Measurements from ENCODE around the gene PGAM2.

The PGAM2 gene

DNA sequence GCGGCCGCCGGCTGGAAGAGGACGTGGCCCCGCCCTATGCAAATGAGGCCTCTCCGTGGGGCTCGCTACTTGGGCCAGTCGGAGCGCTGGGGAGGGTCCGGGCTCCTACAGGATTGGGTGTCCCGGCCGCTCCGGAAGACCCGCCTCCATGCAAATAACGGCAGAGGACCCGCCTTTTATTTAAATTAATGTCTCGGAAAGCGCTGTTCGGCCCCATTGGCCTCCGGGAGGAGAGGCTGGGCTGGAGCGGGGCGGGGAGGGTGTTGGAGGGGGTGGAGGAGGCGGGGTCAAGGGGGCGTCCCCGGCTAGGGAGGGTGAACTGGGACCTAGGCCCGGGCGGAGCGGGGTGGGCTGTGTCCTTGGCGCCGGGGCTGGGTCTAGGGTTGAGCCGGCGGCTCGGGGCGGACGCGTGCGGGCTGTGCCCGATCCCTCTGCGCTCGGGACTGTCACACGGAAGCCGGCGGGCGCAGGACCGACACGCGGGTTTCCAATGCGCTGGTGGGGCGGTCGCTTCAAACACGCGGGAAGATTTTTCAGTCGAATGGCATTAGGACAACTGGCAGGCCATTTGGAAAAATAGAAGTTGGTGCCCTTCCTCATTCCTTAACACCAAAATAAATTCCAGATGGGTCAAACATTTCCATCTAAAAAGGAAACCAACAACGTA, 17.3 kb upstream of the PGAM2 start:
- DNase-seq, result peak; percentile 99

DNA sequence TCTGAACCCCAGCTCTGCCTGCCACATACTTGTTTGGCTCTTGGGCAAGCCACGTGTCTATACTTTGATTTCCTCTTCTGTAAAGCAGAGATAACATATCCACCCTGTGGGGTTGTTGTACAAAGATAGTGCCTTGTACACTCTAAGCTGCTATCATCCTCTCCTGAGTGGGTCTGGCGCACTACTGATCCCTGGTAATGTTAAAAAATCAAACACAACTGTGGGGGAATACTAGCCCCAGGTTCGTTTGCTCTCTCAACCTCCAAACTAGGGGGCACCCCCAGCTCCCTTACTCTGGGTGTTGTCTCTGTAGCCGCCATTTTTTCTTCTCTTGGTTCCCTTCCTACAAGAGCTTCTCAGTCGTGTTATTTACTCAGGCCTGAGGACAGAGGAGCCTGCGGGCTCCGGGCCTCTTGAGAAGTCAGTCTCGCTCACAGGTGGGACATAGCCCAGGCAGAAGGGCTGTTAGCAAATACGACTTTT, 15.9 kb upstream of the PGAM2 start:
- no peak for DNase-seq

DNA sequence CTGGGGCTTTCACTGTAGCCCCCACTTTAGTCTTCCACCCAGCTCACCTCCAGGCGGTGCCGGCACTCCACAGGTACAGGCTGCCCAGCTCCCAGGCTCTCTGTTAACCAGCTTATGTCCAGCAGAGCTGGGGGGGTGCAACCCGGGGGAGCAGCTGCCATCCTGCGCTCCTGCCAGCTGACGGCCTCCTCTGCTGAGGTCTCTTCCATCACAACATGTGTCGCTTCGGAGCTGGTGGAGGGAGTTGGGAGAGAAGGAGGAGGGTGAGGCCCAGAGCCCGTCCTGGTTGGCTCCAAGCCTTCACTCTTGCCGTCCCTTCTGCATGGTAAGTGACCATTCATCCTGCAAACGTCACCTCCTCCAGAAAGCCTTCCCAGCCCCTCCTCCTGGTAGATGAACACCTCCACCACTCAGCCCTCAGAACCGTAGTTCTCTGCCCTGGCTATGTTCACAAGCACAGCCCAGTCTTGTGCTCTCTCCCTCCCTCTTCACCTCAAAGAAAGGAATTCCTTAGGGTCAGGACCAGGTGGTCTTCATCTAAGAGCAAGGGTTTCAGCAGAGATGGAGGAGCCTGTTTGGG, 15.4 kb upstream of the PGAM2 start:
- no peak for DNase-seq

DNA sequence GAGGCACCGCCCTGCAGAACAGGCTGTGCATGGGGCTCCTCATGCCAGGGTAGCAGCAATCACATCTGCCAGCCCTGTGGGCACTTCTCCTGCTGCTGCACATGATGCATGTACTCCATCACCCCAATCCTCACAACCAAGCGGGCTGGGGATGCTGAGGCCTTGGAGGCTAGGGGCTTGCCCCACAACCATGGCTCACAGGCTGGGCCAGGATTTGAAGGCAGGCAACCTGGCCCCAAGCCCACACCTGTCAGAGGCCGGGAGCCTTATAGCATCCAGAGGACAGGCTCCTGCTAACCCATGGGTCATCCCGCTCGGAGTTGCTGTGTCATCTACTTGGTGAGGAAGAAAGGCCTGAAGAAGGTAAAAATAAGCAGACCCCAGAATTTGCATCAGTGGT, 14.8 kb upstream of the PGAM2 start:
- no peak for DNase-seq

DNA sequence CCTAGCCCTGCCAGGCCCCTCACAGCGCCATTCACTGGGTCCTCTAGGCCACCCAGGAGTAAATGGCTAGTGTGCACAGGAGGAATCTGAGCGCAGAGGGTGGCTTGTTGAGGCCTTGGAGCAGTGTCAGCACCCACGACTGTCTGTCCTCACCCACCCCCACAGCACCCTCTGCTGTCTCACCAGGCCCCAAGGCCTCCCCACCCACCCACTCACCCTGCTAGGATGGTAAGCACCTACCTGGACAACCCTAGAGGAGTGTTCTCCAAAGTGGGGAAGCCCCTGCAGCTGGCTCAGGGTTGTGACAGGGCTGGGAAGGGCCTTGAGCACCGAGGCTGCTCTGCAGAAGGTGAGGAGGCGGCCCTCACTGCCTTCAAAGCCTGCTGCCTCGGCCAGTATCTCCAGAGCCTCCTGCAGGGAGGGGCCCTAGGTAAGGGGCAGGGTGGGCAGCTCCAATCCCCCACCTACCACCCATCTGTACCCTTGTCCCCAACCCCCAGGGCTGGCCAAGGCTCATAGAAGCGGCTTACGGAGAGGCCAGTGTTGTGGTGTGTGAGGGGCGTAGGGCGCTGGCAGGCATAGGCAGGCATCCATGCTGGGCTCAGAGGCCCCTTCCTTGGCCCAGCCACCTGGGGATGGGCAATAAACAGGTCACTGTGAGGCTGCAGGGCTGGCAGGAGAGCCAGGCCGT, 14.1 kb upstream of the PGAM2 start:
- DNase-seq, result no peak

DNA sequence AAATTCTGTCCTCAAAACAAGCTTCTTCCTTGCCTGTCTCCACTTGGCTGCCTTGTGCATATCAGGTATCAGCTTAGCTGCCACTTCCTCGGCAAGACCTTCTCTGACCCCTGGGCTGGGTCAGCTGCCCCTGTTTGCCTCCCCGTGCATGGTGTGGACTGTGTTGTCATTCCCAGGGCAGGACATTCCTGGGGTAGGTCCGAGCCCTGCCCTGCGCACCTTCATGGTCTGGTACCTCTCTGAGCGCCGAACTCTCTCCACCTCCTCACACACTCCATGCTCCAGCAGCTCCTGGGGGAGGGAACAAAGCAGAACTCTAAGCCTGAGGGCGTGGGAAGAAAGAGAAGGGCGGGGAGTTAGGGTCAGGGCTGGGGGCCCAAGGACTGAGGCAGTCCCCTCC, 13.2 kb upstream of the PGAM2 start:
- DNase-seq, result no peak

DNA sequence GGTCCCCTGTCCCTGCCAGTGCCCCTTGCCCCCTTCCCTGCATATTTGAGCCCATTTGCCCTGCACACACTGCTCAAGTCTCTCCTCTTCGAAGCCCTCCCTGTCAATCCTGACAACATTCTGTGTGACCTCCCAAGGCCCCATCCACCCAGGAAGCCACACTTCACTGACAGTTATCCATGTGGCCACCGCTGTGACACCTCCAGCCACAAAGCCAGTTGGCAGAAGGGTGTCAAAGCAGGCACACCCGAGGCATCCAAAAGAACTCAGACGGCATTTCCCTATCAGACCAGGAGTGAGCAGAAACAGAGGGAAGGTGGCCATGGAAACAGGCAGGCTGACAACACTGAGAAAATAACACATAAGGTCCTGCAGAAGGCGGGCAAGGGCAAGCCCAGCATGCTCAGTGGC, 12.3 kb upstream of the PGAM2 start:
- DNase-seq, result no peak

DNA sequence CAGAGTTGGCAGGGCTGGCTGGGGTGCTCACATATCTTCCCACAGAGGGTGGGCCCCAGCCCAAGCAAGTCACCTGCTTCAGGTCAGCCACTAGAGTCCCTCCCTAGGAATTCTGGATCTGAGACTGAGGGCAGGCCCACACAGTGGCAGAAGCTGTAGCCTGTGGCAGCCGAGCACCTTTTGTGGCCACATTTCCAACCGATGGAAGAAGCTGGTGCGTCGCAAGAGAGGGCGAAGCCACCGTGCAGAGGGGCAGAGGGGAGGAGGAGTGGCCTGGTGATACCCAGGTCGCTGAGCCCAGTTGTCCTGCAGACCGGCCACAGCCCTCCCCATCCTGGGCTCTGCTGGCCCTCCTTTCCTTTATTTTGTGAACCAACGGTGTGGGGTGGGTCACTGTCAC, 11.7 kb upstream of the PGAM2 start:
- DNase-seq, result no peak

DNA sequence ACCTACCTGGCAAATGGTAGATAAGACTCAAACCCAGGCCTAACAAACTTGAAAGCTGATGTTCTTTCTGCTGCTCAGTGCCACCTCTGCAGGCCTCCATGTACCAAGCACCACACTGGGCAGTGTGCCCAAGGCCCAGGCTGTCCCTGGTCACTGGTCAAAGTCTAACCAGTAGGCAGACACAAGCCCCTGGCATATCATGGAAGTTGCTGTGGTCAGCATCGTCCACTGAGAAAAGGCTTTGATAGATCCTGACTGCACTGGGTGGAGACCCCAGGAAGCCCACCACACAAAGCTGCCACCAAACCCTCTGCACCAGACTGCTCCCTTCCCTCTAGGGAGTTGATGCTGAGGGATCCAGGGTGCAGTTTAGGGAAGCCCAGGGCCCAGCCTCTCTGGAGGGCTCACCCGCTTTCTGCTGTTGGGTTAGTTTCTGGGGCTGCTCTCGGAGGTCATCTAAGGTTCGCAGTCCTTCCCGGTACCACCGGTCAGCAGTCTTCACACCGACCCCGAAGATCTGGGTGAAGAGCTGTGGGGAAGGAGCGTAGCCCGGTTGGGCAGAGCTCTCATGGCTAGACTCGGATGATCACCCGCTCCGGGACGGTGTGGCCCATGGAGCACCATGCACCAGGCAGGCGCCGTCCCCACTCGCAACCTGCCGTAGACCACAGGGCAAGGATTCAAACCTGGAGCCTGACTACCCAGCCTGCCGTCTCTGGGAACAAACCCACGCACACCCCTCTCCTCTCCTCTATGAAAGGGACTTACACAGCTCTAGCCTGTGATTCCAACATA, 10.9 kb upstream of the PGAM2 start:
- DNase-seq, result no peak

DNA sequence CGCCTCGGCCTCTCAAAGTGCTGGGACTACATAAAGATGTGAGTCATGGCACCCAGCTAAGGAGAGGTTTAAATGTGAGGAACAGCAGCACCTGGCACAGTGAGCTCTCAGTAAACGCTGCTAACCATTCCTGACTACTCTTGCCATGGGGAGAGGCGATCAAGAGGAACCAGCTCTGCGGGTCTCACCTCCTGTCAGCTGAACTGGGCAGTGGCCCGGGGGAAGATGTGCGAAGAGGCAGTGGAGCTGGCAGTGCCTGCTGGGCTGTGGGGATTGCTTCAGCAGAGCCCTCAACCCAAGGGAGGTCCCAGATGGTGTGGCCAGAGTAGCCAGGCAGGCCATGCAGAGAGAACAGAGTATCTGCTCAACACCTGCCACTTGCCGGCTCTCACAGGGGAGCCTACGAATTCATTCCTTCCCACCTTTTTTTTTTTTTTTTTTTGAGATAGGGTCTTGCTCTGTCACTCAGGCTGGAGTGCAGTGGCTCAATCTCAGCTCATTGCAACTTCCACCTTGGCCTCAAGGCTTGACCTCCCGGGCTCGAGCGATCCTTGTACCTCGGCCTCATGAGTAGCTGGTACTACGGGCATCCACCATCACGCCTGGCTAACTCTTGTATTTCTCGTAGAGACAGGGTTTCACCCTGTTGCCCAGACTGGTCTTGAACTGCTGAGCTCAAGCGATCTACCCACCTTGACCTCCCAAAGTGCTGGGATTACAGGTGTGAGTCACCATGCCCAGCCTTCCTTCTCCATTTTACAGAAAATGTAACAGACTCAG, 10.1 kb upstream of the PGAM2 start:
- DNase-seq, result no peak

DNA sequence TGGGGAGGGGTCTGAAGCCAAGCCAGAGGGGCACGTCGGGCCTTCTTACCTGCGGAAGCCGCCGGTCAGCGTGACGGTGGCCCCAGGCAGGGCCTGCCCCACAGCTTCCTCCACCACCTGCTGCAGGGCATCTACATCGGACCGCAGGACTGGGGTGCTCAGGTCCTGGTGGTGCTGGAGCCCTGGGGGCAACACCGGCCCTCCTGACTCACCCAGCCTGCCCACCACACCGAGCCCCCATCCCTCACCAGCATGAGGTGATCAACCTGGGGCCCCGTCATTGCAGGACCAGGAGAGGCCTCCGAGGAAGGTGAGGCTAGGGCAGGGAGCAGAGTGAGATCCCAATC, 9.0 kb upstream of the PGAM2 start:
- no peak for DNase-seq

DNA sequence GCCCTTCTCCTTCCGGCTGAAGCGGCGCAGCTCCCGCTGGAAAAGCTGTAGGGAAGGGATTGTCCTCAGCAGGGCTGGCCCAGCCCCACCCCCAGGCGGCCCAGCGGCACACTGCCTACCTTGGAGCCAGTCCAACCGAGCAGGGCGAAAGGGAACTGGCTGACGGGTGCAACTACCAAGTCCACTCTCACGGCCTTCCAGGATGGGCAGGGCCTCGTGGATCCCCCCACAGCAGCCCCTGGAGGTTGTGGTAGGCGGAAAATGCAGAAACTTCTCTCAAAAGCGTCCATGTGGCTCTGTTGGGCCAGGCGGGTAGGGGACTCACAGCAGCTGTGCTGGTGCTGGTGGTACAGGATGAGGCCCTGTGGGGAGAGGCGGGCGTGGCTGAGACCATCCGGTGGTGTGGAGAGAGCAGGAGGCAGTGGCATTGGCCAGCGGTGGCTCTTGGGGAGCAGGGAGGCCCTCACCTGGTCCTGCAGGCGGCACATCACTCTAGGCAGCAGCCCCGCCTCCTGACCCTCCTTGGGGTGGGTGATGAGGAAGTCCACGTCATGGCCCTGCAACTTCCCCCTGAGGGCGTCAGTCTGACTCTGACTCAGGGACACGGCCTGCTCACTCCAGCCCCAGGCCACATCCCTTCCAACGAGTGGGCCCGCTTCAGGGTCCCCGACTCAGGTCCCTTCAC, 8.4 kb upstream of the PGAM2 start:
- DNase-seq, result no peak

DNA sequence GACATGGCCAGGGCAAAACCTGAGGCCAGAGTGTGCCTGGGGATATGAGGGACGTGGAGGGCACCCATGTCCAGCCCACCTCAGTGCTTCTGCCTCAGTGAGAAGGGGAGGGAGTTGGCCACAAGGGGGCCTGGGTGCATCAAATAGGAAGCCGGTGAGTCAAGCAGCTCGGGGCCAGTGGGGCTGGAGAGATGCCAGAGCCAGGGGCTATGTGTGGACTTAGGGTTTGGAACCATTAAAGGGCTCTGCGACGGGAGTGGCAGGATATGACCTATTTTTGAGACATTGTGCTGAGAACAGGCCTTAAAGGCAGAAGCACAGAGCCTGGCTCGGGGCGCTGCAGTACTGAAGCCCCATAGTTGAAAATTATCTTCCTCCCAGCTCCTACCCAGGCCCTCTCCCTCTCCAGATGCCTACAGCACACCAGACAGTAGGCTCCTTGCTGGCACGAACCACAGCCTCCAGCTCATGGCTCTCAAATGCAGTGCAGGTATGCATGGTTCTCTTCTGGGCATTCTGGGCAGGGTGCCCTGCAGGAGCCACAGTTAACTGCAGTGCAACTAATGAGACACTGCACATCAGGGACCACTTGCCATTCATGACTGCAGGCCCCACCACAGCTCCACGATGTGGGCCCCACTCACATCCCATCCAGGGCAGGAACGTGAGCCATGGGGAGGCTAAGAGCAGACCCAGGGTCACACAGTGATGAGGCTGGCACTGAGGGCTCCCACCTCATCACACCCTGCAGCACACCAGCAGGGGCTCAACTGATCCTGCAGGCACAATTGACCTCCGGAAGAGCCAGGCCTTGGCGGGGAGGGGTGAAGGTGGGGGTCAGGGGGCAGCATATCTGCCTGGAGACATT, 7.2 kb upstream of the PGAM2 start:
- no peak for DNase-seq

DNA sequence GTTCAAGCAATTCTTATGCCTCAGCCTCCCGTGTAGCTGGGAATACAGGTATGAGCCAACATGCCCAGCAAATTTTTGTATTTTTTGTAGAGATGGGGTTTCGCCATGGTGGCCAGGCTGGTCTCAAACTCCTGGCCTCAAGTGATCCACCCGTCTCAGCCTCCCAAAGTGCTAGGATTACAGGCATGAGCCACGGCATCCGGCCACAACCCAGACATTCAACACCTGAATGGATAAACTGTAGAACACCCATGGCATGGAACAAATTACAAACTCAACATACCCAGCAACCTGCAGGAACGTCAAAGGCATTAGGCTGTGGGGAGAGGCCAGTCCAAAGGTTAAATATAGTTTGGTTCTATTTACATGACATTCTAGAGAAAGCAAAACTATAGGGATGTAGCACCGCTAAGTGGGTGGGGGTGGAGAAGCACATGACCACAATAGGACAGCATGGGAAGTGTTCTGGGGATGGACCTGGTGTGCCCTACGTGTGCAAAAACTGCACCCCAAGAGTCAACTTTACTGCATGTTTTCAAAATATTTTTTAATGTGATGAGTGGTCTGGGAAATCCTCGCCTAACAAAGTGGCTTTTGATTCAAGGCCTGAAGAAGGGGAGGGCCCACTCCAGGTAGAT, 6.5 kb upstream of the PGAM2 start:
- no peak for DNase-seq

DNA sequence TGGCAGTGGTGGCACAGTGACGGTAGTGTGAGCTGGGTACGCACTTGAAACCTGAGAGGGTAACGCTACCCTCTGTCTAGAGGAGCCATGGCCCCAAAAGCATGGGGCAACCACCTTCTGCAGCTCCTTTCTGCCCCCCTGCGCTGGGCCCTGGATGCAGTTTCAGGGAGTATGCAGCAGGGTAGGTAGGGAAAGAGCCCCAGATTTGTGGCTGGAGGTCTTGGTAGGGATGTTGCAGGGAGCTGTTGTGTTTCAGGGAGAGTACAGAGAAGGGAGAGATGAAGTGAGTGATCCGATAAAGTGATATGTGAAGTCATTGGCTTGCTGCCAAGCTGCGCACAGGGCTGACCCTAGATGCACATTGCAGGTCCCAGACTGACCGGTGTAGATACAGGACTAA, 2.7 kb upstream of the PGAM2 start:
- no peak for DNase-seq

DNA sequence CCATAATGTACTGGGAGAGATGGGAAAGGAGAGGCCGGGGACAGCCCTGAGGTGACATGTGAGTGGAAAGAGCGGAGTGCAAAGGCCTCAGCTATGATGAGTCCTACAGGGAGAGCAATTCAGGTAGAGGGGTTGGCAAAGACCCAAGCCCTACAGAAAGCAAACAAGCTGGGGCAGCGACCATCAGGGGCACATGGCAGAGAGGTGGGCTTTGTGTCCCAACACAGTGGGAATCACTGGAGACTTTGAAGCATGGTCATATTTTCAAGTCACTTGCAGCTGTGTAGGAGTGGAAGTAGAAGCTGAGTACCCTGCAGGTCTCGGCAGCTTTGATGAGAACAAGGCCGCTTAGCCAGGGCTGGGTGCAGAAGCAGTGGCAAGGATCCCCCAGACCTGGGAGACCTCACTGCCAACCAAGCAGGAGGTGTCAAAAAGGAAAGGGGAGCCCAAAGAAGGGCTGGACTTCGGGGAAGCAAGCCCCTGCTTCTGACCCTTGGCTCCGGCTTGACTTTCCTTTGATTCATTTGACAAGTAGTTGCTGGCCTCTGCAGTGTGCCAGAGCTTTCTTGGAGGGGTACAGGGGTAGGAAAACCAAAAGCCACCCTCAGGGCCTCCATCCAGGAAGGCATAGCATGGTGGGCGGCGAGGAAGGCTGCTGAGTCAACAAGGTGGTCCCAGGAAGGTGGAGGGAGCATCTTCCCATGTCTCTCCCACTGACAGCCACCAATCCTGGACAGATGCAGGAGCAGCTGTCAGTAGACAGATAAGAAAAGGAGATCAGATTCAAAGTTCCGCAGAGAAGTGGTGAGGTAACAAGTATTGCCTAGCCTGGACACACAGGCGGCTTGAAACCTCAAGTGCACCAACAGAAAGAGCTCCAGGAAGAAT, 1.9 kb upstream of the PGAM2 start:
- no peak for DNase-seq

DNA sequence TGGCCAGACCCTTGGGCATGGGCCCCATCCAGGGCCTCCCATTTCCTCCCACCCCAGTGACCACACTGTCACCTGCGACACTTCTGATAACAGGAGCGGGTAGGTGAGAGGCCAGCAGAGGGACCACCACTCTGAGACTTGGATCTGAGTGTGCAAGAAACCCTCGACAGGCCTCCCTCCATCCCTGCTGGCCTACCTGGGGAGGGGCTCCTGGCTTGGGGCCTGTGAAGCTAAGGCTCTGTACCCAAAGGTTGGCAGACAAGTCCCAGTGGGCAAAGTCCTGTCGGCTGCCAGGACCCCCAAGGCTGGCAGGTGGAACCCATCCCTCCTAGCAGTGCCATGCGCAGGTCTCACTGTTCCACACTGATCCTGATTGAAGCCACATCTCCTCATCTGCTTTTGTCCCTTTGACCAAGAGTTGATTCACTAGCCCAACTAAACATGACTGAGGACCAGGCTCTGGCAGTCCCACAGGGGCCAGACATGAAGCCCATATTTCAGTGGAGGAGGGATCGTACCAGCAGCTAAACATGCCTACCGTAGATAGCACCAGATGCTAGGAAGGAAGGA, 1.2 kb upstream of the PGAM2 start:
- no peak for DNase-seq

DNA sequence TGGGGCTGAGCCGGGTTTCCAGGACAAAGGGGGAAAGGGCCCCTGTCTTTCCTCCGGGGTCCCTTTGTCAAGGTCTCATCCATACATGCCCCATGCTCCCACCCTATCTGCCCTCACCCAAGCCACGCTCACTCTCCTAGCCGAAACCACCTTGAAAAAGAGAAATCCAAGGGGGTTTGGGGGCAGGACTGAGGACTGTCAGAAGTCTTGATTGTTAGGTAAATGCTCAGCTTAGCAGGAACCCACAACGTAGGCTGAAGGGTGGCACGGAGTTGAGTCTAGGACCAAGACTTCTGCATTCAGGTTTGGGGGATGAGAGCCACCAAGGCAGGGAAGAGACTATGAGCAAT, 719 bp upstream of the PGAM2 start:
- DNase-seq, result no peak

DNA sequence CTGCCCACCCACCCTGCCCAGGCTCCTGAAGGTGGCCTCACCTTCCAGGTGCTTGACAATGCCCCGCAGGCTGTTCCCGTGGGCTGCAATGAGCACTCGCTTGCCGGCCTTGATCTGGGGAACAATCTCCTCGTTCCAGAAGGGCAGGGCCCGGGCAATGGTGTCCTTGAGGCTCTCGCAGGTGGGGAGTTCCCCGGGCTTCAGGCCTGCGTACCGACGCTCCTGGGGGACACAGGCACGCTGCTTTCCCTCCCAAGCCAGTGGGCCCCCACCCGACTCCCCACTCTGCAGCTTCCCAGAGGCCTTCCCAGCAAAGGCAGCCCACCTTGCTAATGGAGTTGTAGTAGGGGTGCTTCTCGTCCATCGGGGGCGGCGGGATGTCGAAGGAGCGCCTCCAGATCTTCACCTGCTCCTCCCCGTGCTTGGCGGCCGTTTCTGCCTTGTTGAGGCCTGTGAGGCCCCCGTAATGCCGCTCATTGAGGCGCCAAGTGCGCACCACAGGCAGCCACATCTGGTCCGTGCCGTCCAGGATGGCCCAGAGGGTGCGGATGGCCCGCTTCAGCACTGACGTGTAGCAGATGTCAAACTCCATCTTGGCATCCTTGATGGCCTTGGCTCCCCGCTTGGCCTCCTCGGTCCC, 456 bp downstream of the PGAM2 start:
- no peak for DNase-seq
